GM19452 (cell line): Measurements from ENCODE around the gene IP6K3.

ENCODE experiments used
- ATAC-seq: cut with Tn5 transposase; IDR thresholded peaks from one replicate; pipeline ENCODE4 v1.9.1; 2021; ENCODE audit not compliant: unreplicated experiment

The IP6K3 gene

DNA sequence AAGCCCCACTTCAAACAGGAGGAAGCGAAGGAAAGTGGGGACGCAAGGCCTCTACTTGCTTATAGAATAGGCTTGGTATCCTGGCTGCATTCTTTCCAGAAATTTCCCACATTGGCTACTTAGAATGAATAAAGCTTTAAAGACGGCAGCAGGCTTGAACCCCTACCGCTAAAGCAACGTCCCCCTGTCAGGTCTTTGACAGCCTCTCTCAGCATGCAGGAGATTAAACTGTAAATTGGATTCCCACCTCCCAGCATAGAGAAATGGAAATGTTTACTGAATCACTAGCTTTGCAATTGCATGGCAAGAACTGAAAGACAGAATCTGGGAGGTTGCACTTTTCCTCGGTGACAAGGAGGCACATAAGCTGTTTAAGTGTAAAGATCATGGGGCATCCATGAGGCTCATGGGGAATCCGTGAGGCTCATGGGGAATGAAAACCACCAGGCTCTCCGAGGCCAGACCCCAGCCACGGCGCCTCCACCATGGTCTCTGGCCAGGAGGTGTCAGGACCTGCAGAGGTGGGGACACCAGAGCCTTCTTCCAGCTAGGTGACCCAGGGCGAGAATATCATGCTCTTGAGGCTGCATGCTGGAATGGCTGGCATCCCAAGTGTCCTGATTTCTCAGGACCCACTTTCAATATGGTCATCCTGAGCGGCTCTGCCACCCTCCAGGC is 31.9 kb upstream of the IP6K3 start:
- ATAC-seq, result no peak

DNA sequence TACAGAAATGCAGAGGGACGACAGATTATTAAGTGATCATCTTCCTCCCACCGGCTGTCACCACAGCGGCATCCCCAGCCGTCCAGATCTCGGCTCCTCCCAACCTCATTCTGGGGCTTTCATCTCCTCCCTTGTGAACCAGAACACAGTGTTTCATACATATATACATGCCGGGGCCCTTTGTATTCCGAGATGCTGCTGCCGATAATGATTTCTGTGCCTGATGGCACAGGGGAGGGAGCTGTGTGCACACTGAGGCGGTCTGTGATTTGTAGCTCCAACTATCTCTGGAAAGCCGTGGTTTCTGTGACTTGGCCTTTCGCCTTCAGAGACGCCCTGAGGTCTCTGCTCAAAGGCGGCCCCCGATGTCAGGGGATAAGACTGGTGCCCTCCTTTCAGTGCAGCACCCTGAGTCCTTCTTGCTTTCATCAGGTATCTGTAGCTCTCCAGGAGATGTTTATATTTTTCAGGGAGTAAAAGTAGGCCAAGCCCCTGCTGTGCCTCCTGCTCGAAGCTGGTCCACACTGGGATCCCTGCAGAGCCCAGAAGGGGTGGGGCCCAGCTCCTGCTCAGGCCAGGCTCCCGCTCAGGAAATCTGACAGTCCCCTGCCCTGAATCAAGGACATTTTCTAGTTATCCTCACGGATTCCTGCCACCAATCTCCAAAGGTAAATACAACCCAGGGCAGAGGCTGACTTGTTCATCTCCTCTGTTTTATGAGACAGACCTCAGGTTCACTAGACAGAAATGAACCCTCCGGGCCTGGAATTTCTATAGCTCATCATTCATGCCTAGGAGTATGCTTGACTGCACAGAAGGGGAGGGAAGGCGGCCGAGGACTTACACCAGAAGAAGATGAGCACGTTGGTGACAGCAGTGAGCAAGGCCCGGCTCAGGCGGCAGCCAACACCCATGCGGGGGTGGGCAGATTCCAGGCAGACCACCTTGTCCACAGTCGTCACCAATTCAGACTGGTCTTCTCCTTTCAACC is 31.0 kb upstream of the IP6K3 start:
- no peak for ATAC-seq

DNA sequence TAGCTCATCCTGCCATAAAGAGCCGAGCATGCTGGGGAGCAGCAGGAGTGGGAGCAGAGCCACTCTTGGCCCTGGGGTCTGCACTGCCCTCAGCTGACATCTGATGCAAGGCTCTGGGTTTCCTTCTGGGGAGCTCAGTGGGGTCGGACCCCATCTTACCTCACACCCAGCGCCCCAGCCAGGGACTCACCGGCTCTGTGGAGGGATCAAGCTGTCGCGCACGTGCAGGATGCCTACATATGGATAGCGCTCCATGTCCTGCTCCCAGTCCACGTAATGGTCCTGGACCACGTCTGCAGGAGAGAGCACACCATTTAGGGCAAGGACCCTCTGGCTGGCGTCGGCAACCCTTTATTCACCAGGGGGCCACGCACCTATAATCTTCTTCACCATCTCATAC is 30.1 kb upstream of the IP6K3 start:
- ATAC-seq, result no peak

DNA sequence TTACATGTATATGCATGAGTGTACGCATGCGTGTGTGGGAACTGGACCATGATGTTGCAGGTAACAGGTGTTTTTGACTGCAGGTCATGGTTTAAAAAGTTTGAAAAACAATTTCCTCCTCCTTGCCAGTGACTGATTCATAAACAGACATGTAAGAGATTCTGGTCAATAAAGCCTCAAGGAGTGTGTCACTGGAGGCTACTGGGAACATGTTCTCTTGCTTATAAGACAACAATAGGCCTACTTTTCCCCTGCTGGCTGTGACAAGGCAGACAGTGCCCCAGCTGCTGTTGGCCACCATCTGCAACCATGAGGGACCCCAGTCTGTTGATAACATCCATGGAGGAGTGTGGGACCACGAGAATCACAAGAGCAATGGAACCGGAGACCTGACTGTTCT is 29.5 kb upstream of the IP6K3 start:
- no peak for ATAC-seq

DNA sequence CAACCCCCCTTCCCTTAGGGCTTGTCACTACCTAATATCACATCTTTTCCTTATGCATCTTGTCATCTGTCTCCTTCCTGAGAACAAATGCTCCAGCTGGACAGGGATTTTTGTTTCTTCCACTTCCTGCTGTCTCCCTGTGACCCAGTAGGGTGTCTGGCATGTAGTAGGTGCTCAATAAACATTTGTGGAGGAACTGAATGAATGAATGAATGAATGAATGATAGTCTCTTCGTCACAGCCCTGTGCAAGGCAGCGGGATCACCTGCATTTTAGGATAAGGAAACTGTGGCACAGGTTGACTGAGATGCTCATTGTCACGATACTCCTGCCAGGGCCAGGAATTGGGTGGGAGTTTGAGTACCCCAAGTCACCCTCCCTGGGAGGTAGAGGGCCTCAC is 28.1 kb upstream of the IP6K3 start:
- ATAC-seq, result no peak

DNA sequence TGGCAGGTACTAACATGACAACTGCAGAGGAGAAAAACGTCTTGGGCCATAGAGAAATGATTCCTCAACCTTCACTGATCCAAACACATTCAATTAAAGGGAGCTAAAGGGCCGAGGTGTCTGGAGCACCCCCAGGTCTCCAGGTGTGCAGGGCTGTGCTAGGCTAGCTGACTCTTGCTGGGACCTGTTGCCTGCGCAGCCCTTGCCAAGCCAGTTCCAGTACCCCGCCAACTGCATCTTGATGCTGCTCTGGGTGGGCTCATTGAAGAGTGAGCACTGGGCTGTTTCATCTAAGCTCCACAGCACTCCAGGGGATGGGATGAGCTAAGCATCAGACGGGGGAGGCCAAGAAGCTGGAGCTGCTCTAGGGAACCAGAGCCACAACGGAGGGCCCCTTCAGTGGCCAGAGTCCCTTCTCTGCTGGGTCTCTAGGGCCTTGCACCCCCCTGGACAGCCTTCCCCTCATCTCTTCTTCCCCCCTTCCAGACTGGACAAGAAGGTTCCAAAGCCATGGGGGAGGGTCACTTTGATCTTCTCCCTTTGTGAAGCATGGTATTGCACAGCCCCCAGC is 26.3 kb upstream of the IP6K3 start:
- no peak for ATAC-seq

DNA sequence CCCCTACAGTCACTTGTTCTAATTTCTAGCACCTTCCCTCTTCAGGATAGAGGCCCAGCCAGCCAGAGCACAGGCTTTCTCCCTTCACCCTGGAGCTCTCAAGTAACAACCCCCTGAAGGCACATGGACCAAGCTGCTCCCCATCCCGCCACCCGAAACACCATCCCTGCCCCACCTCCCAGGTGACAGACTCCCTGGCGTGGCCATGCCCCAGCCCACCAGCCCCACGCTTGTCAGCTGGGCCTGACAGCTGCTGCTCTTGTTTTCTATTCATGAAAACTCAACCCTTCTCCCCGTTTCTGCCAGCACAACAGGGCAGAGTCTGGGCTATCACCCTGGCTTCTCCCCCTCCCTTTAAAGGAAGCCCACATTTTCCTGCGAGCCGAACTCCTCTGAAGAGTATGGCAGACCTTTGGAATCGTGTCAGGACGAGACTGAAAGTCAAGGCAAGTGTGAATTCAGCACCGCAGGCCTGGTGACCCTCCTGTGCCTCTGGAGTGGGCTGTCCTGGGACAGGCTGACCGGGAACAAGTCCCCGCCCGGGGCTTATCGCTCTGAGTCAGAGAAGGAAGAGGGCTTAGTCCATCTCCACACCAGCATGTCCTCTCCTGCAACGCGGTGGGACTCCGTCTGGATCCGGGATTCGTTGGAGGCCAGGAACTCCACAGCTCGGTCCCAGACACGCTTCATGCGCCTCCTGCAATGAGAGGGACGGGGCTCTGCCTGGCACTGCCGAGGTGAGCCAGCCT is 25.6 kb upstream of the IP6K3 start:
- no peak for ATAC-seq

DNA sequence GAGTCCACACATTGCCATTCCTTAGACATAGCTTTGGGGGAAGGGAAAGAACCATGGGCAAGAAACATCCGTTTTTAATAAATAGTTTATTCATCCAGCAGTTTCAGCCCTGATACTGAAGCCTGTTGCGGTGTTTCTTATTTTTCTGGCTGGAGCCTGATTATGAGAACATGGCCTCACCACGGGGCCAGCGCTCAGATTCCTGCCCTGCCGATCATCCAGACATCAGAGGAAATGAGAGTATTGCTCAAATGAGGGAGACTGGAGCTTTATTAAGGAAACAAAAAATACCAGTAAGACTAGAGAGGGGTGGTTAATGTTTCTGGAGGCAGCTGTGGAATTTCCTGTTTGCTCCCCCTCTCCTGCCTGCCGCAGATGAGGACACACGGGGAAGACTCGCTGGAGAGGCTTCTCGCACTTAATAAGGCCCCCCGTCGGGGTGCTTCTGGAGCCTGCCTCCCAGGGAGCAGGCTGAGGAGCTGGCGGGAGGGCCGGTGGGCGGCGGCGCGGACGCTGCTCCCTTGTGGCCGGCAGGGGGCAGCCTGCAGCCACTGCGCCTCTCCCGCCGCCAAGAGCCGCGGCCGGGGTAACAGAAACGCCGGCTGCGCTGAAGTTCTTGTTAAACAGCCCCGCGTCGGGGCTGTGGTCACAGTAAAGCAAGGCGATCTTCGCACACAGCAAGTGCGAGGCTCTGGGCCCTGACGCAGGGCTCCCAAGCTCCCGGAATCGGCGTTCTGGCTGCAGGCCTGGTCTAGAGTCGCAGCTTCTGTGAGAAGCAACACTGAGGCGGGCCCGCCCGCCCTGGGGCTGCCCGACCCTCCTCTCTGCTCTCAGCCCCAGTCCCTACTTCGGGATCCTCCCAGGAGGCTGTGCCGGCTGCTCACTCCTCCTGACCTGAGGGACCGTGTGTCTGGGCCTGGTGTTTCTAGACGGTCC is 24.7 kb upstream of the IP6K3 start:
- no peak for ATAC-seq

DNA sequence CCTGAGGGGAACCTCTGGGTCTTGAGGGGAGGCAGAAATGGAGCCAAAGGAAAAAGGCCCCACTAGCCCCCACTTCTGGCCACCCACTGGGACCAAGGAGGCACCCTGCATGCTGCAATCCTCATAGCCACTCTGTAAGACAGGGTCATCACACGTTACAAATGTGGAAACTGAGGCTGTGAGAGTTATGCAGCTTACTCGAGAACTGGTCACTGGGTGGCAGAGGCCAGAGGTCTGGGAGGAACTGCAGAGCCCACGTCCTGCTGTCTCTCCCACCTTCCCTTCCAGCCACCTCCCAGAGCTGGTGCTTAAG is 24.1 kb upstream of the IP6K3 start:
- ATAC-seq, result no peak

DNA sequence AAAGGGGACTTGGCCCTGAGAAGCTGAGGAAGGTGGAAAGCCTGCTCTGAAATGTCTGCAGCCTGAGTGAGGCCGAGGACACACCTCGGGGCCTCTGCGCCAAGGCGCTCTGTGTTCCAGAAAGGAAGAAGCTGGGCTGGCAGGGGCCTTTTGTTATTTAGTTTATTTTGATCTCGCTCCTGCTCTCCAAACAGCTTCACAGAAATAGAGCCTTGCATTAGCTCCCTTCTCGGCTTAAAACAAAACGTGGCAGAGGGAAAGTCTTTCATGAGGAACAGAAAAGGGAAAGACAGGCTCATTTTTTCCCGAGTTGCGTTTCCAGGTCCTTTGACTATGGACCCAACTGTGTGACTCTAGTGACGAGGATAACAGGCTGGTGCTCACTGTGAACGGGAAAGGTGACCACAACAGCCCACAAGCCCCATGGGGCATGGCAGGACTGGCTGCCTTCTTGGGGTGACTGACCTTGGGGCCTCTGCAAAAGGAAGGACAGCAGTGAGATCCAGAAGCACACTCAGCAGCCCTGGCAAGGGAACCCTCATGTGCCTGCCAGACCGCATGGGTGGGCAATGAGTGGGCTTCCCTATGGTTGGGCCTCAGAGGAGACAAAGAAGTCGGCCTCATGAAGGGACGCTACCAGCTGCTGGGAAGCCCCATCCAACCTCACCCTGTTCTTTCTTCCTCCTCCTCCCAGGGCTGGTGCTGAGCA is 23.6 kb upstream of the IP6K3 start:
- no peak for ATAC-seq

DNA sequence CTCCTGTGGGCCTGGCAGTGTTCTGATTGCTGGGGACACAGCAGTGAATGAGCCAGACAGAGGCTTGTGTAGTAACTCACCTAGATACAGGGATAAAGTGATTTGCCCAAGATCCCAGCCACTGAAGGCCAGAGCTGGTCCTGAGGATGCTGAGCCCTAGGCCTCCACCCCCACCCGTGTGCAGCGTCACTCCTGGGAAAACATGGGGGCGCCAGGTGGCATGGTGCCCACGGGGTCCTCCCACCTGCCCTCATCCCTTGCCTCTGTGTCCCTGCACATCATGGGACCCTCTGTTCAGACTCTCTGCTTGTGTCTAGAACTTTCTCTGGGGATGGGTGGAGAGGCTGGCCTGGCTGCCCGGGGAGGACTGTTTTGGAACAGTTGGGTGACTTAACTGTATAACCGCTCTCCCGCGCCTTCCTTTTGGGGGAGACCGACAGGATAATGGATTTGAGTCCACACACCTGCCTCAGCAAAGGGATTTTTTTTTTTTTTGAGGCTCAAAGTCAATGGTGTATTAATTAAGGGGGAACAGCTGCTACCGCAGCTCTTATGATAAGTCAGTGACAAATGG is 22.6 kb upstream of the IP6K3 start:
- no peak for ATAC-seq

DNA sequence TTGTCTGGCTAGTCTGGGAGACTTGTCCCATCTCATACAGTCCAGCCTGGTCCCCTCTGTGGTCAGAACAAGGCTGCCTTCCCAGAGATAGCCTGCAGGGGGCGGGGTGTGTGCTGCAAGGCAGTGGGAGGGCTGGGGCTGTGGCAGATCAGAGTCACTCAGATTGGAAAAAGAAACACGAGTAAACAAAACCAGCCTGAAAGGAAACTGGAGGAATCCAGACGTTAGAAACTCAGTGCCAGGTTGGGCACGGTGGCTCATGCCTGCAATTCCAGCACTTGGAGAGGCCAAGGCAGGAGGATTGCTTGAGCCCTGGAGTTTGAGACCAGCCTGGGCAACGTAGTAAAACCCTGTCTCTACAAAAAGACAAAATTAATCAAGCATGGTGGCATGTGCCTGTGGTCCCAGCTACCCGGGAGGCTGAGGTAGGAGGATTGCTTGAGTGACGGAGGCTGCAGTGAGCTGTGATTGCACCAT is 22.0 kb upstream of the IP6K3 start:
- ATAC-seq, result no peak

DNA sequence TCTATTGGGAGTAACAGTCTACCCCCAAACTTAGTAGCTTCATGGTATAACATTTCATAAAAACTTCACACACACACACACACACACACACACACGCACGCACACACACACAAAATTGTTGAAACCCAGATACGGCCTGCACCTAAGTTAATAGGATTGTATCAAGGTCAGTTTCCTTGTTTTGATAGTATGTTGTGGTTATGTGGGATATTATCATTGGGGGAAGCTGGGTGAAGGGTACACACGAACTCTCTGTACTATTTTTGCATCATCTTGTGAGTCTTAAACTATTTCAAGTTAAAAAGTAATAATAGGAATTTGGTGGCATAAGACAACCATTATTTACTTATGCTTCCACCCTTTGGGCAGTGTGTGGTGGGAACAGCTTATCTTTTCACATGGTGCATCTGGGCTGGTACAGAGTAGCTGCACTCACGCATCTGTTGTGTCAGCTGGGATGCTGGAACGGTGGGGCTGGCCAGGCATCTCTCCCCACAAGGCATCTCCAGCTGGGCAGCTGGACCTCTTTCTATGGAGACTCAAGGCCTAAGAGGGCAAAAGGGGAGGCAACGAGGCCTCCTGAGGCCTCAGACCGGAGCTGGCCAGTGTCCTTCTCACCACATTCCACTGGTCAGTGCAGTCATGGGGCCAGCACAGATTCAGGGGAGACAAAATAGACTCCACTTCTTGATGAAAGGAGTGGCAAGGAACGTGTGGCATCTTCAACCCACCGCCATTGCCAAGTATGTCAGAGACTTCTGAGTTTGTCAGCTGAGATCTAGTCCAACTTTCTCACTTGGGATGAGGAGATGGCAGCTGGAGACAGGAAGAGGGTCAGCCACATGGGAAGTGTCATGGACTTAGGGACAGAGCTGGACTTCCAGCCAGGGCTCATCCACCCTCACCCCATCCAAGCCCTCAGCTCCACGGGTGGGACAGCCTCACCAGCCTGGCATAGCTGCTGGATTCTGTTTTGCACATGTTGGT is 20.5 kb upstream of the IP6K3 start:
- ATAC-seq, result no peak

DNA sequence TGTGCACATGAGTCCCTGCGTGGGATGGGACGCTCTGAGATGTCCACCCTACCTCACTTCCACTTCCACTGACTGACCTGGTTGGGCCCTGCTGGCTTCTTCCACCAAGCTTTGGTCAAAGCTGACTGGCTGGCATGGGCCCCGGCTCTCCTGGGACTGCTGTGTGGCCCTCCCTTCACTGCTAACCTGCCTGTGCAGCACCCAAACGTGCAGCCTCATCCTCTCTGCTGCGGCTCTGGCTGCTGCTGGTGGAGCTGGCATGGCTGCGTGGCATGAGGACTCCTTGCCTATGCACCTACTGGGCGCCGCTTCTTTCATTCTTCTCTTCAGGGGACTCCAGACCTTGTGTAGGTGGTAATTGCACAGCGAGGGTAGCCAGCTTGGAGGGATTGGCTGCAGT is 18.7 kb upstream of the IP6K3 start:
- ATAC-seq, result no peak

DNA sequence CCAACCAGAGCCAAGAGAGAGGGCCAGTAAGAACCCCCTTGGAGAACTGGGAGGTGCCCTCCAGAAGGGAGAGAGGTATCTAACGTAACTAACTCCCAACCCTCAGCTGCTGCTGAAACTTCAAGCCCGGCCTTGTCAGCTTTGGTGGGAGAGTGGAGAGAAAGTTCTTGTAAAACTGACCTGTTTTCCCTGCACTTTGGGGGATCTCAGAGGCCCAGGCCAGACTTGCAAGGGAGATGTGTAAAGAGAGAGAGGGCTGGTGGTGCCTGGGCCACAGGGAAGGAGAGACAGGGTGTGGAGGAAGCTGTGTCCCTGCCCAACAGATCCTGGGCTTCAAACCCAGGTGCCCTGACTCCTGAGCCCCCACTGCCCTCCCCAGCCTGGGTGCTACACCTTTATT is 17.3 kb upstream of the IP6K3 start:
- no peak for ATAC-seq

DNA sequence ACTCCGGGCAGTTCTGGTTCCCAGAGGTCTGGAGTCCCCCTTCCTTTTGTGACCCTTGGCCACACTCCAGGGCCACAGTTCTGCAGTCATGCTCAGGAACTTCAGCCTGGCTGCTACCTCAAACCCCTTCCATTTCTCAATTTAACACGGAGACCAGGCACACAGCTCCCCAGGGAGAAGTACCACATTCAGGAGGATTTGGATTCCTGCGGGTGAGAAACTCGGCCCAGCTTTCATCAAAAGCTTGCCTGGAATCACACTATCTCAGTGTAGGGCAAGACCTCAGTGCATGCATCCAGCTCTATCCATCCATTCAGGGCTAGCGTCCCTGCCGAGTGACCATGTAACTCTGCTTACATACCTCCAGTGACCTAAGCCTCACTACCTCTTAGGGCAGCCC is 16.8 kb upstream of the IP6K3 start:
- no peak for ATAC-seq

DNA sequence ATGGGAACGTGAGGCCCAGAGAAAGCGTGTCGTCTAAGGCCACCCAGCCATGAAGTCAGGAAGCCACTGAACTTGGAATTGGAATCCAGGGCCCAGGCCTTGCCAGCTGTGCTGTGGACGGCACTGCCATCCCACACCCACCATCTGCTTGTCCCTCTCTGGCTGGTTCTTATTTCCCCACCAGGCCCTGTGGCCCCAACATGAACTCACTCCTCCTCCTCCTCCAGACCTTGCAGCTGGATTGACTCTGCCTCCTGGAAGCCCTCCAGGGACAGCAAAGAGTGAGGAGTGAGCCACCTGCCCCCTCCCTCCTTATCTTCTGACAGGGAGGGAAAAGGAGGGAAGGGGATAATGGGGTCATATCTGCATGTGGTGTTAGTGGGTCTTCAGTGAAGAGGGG is 16.0 kb upstream of the IP6K3 start:
- ATAC-seq, result no peak
